Endothelial cell (in vitro differentiated cells): ENCODE data around the gene ZP1. TPM values are rescaled to one million over a fixed set of nuclear protein-coding genes. Genes with fewer than 3 reads are reported as not detected.

Experiments used
- DNase-seq: peaks from one replicate; pipeline ENCODE4 v3.0.0; 2021; ENCODE audit warnings: low spot score
- H3K27ac Mint-ChIP-seq: one replicate; pipeline ENCODE4 v1.8.0; 2021; ENCODE audit warnings: mixed read lengths, inconsistent platforms; ENCODE audit not compliant: unreplicated experiment
- H3K27me3 Mint-ChIP-seq: one replicate; pipeline ENCODE4 v1.8.0; 2021; ENCODE audit warnings: mild to moderate bottlenecking, moderate library complexity, mixed read lengths, inconsistent platforms; ENCODE audit not compliant: unreplicated experiment
- H3K36me3 Mint-ChIP-seq: one replicate; pipeline ENCODE4 v1.8.0; 2021; ENCODE audit warnings: mild to moderate bottlenecking, low read depth, mixed read lengths, inconsistent platforms; ENCODE audit not compliant: unreplicated experiment
- H3K4me1 Mint-ChIP-seq: one replicate; pipeline ENCODE4 v1.8.0; 2021; ENCODE audit warnings: mild to moderate bottlenecking, mixed read lengths, inconsistent platforms; ENCODE audit not compliant: unreplicated experiment
- H3K4me3 Mint-ChIP-seq: one replicate; pipeline ENCODE4 v1.8.0; 2021; ENCODE audit warnings: mild to moderate bottlenecking, mixed read lengths, inconsistent platforms; ENCODE audit not compliant: unreplicated experiment
- H3K9me3 Mint-ChIP-seq: one replicate; pipeline ENCODE4 v1.8.0; 2021; ENCODE audit warnings: mixed read lengths, inconsistent platforms; ENCODE audit not compliant: unreplicated experiment
- CTCF ChIP-seq: fragments of 200-600 bp; sonication (generic); IDR thresholded peaks from one replicate; pipeline ENCODE4 v1.5.0; 2021; ENCODE audit warnings: antibody characterized with exemption; ENCODE audit not compliant: unreplicated experiment
- total RNA-seq: library from RNA; stranded (reverse); fragmentation: NEBNext Ultra II Directional; extraction: Animal tissue kit (Norgen Biotek cat#: 25700); gene quantifications from one replicate; pipeline ENCODE4 v1.2.1, GENCODE V29; 2021; ENCODE audit not compliant: unreplicated experiment

Gene ZP1
- total RNA-seq, 1 donor from 2014 or later, result not detected

- Mint-ChIP-seq H3K9me3 (no peaks in the 10 kb centered on the region), H3K36me3 (peaks cover 13% of the 10 kb centered on the region), H3K4me3 (peak overlapping the region; percentile 53), H3K27ac (peak overlapping the region; percentile 54), H3K4me1 (peaks cover 33% of the 10 kb centered on the region), H3K27me3 (peaks cover 3% of the 10 kb centered on the region)
- TF ChIP-seq CTCF, result no peak
- no peak for DNase-seq
These were observed 22.0 kb upstream of the ZP1 start for GRCh38 chr11:60845338-60845737.

GRCh38 chr11:60847281-60847680 lies 20.1 kb upstream of the ZP1 start:
- Mint-ChIP-seq H3K36me3 (peaks cover 16% of the 10 kb centered on the region), H3K9me3 (no peaks in the 10 kb centered on the region), H3K27me3 (peaks cover 4% of the 10 kb centered on the region), H3K4me1 (peaks cover 25% of the 10 kb centered on the region), H3K27ac (no peak overlapping the region), H3K4me3 (no peak overlapping the region)
- TF ChIP-seq CTCF, result no peak
- no peak for DNase-seq

- no peak for DNase-seq
- Mint-ChIP-seq H3K27me3 (peaks cover 4% of the 10 kb centered on the region), H3K36me3 (peaks cover 16% of the 10 kb centered on the region), H3K4me3 (no peak overlapping the region), H3K9me3 (no peaks in the 10 kb centered on the region), H3K27ac (no peak overlapping the region), H3K4me1 (peaks cover 22% of the 10 kb centered on the region)
- TF ChIP-seq CTCF, result no peak
These were observed 19.4 kb upstream of the ZP1 start for GRCh38 chr11:60847896-60848295.

- Mint-ChIP-seq H3K27ac (no peak overlapping the region), H3K36me3 (peaks cover 16% of the 10 kb centered on the region), H3K27me3 (peaks cover 4% of the 10 kb centered on the region), H3K4me3 (no peak overlapping the region), H3K9me3 (no peaks in the 10 kb centered on the region), H3K4me1 (peaks cover 15% of the 10 kb centered on the region)
- no peak for DNase-seq
- no peak for TF ChIP-seq CTCF
These were observed 18.6 kb upstream of the ZP1 start for GRCh38 chr11:60848714-60849151.

- Mint-ChIP-seq H3K36me3 (peaks cover 16% of the 10 kb centered on the region), H3K27ac (no peak overlapping the region), H3K9me3 (no peaks in the 10 kb centered on the region), H3K4me1 (peaks cover 6% of the 10 kb centered on the region), H3K27me3 (peaks cover 4% of the 10 kb centered on the region), H3K4me3 (no peak overlapping the region)
- DNase-seq, result no peak
- TF ChIP-seq CTCF, result no peak
These were observed 17.5 kb upstream of the ZP1 start for GRCh38 chr11:60849641-60850520.
